ENCODE measurements around the gene BRAF. TPM values are rescaled to one million over a fixed set of nuclear protein-coding genes. Genes with fewer than 3 reads are reported as not detected.

The BRAF gene
- total RNA-seq, 1 donor from 2014 or later, result 52.8 TPM

- H3K4me1 ChIP-seq, result peaks cover 13% of the 10 kb centered on the region
- no peak overlapping the region for H3K4me3 ChIP-seq
- DNase-seq (ENCODE audit: extremely low spot score in 2 of 2), result no peak
- H3K36me3 ChIP-seq, result no peaks in the 10 kb centered on the region
- H3K27me3 ChIP-seq, result no peaks in the 10 kb centered on the region
- H3K27ac ChIP-seq, result no peak overlapping the region
- intact Hi-C loops (cut with DNase I), result no loop called here
- H3K9me3 ChIP-seq, result no peaks in the 10 kb centered on the region
- TF ChIP-seq POLR2AphosphoS5 (IDR thresholded peaks at IDR 0.05; ENCODE audit: insufficient read depth in 1 of 2, low read depth in 1 of 2) (no peak), CTCF (IDR thresholded peaks at IDR 0.05) (no peak), POLR2A (IDR thresholded peaks at IDR 0.05) (no peak)
Observed at GRCh38 chr7:140911746-140912145, 13.0 kb downstream of the BRAF start.

GRCh38 chr7:140909476-140910161, 15.1 kb downstream of the BRAF start:
- Histone ChIP-seq H3K36me3 (no peaks in the 10 kb centered on the region), H3K27ac (no peak overlapping the region), H3K27me3 (no peaks in the 10 kb centered on the region), H3K4me3 (no peak overlapping the region), H3K4me1 (peaks cover 9% of the 10 kb centered on the region), H3K9me3 (no peaks in the 10 kb centered on the region)
- TF ChIP-seq CTCF (IDR thresholded peaks at IDR 0.05) (no peak), POLR2A (IDR thresholded peaks at IDR 0.05) (no peak), POLR2AphosphoS5 (IDR thresholded peaks at IDR 0.05; ENCODE audit: insufficient read depth in 1 of 2, low read depth in 1 of 2) (no peak)
- intact Hi-C loops (cut with DNase I), result no loop called here
- no peak for DNase-seq (ENCODE audit: extremely low spot score in 2 of 2)

DNA sequence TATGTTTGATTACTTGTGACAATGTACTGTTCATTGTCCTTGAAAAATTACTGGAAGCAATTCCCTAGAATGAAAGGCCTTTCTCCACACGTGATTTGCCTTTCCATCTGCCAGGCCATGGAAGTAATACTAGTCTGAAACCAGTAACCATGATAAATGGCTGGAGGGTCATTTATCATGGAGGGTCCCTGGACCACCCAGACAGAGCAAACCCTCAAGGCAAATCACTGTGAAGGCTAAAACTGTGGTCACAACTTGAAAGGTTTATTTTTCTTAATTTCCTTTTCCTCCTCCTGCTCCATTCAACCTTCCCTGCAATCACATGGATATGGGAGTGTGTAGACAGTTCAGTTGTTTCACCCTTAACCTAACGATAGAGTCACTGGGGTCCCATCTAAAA, 16.4 kb downstream of the BRAF start:
- Histone ChIP-seq H3K4me1 (peaks cover 9% of the 10 kb centered on the region), H3K27me3 (no peaks in the 10 kb centered on the region), H3K36me3 (no peaks in the 10 kb centered on the region), H3K4me3 (no peak overlapping the region), H3K27ac (no peak overlapping the region), H3K9me3 (no peaks in the 10 kb centered on the region)
- intact Hi-C loops (cut with DNase I), result no loop called here
- TF ChIP-seq CTCF (IDR thresholded peaks at IDR 0.05) (no peak), POLR2AphosphoS5 (IDR thresholded peaks at IDR 0.05; ENCODE audit: insufficient read depth in 1 of 2, low read depth in 1 of 2) (no peak), POLR2A (IDR thresholded peaks at IDR 0.05) (no peak)
- DNase-seq (ENCODE audit: extremely low spot score in 2 of 2), result no peak

- Histone ChIP-seq H3K27ac (no peak overlapping the region), H3K9me3 (no peaks in the 10 kb centered on the region), H3K36me3 (no peaks in the 10 kb centered on the region), H3K4me3 (no peak overlapping the region), H3K4me1 (peaks cover 22% of the 10 kb centered on the region), H3K27me3 (no peaks in the 10 kb centered on the region)
- DNase-seq (ENCODE audit: extremely low spot score in 2 of 2), result no peak
- TF ChIP-seq POLR2A (IDR thresholded peaks at IDR 0.05) (no peak), CTCF (IDR thresholded peaks at IDR 0.05) (no peak), POLR2AphosphoS5 (IDR thresholded peaks at IDR 0.05; ENCODE audit: insufficient read depth in 1 of 2, low read depth in 1 of 2) (no peak)
- intact Hi-C loops (cut with DNase I), result no loop called here
Observed at GRCh38 chr7:140903741-140904480, 20.8 kb downstream of the BRAF start.
